SU-DHL-6 (cell line): ENCODE measurements around the gene PTGIR.

Source experiments
- H2AFZ ChIP-seq: fragments of 200-600 bp; sonication (generic); 2 replicates; pipeline ENCODE4 v1.6.1; 2014; ENCODE audit warnings: low read depth, mild to moderate bottlenecking, moderate library complexity, mixed read lengths, antibody characterized with exemption, low read length; ENCODE audit not compliant: severe bottlenecking
- H3F3A ChIP-seq: fragments of 200-600 bp; shearing (Covaris generic); 2 replicates; pipeline ENCODE4 v1.6.0; 2016; ENCODE audit warnings: antibody characterized with exemption, mild to moderate bottlenecking; ENCODE audit not compliant: insufficient read depth
- H3K27ac ChIP-seq: fragments of 200-600 bp; sonication (generic); 2 replicates; pipeline ENCODE4 v1.5.1; 2016; ENCODE audit warnings: low read depth, mild to moderate bottlenecking, low read length, moderate library complexity, mixed read lengths
- H3K27me3 ChIP-seq: fragments of 200-600 bp; sonication (generic), shearing (Covaris generic); 2 replicates; pipeline ENCODE4 v1.6.0; 2014; ENCODE audit warnings: mild to moderate bottlenecking, low read length
- H3K36me3 ChIP-seq: fragments of 200-600 bp; sonication (generic); 2 replicates; pipeline ENCODE4 v1.6.1; 2014; ENCODE audit warnings: mild to moderate bottlenecking, low read length, mixed read lengths
- H3K4me2 ChIP-seq: fragments of 300-600, 200-600 bp; shearing (Covaris generic), sonication (generic); 2 replicates; pipeline ENCODE4 v1.6.0; 2014; ENCODE audit warnings: low read length, low read depth, mild to moderate bottlenecking; ENCODE audit not compliant: poor library complexity, severe bottlenecking
- H3K4me3 ChIP-seq: fragments of 200-600 bp; sonication (generic); 2 replicates; pipeline ENCODE4 v1.5.1; 2014; ENCODE audit warnings: antibody characterized with exemption, low read length, mild to moderate bottlenecking, mixed read lengths; ENCODE audit not compliant: insufficient read depth, poor library complexity, severe bottlenecking
- H3K79me2 ChIP-seq: fragments of 200-600 bp; sonication (generic); 2 replicates; pipeline ENCODE4 v1.6.1; 2014; ENCODE audit warnings: mild to moderate bottlenecking, low read length, moderate library complexity; ENCODE audit not compliant: insufficient read depth
- H3K9ac ChIP-seq: fragments of 200-600 bp; sonication (generic); 2 replicates; pipeline ENCODE4 v1.7.0; 2014; ENCODE audit warnings: mild to moderate bottlenecking, low read length
- H3K9me2 ChIP-seq: fragments of 200-600 bp; sonication (generic); replicated peaks from 2 replicates; pipeline ENCODE4 v1.6.1; 2014; ENCODE audit warnings: low read length; ENCODE audit not compliant: insufficient read depth
- H3K9me3 ChIP-seq: fragments of 200-600 bp; sonication (generic); 2 replicates; pipeline ENCODE4 v1.6.1; 2014; ENCODE audit warnings: low read length, mixed read lengths; ENCODE audit not compliant: insufficient read depth
- H4K20me1 ChIP-seq: fragments of 200-600 bp; sonication (generic); 2 replicates; pipeline ENCODE4 v1.6.1; 2014; ENCODE audit warnings: low read depth, mild to moderate bottlenecking, antibody characterized with exemption, low read length, moderate library complexity, mixed read lengths
- CTCF ChIP-seq: fragments of 200-600 bp; sonication (generic); IDR thresholded peaks from one replicate; pipeline ENCODE4 v1.5.1; 2017; ENCODE audit warnings: antibody characterized with exemption, mild to moderate bottlenecking, low read length, moderate library complexity; ENCODE audit not compliant: insufficient read depth, poor library complexity, severe bottlenecking
- EZH2phosphoT487 ChIP-seq: fragments of 200-600 bp; sonication (generic), shearing (Covaris generic); conservative IDR thresholded peaks from 2 replicates; pipeline ENCODE4 v1.6.1; 2018; ENCODE audit warnings: mild to moderate bottlenecking, antibody characterized with exemption, low read length, moderate library complexity, mixed read lengths

PTGIR gene

GRCh38 chr19:46618670-46619231 lies 6.1 kb downstream of the PTGIR start:
- Histone ChIP-seq H3K4me3 (no peak overlapping the region), H3K9me2 (no peaks in the 10 kb centered on the region), H3K27me3 (no peaks in the 10 kb centered on the region), H3K36me3 (no peaks in the 10 kb centered on the region), H4K20me1 (no peaks in the 10 kb centered on the region), H3K9ac (no peak overlapping the region), H3K79me2 (no peaks in the 10 kb centered on the region), H3F3A (no peaks in the 10 kb centered on the region), H2AFZ (no peak overlapping the region), H3K27ac (no peak overlapping the region), H3K4me2 (no peak overlapping the region), H3K9me3 (no peaks in the 10 kb centered on the region)
- no peak for TF ChIP-seq CTCF
- no peak for TF ChIP-seq EZH2phosphoT487

GRCh38 chr19:46617601-46618000 lies 7.3 kb downstream of the PTGIR start:
- TF ChIP-seq EZH2phosphoT487 (no peak), CTCF (no peak)
- Histone ChIP-seq H3K36me3 (no peaks in the 10 kb centered on the region), H4K20me1 (no peaks in the 10 kb centered on the region), H3K27ac (no peak overlapping the region), H3K9me2 (no peaks in the 10 kb centered on the region), H3F3A (no peaks in the 10 kb centered on the region), H3K9me3 (no peaks in the 10 kb centered on the region), H3K4me3 (no peak overlapping the region), H3K4me2 (no peak overlapping the region), H3K79me2 (no peaks in the 10 kb centered on the region), H3K9ac (no peak overlapping the region), H2AFZ (no peak overlapping the region), H3K27me3 (no peaks in the 10 kb centered on the region)

GRCh38 chr19:46616631-46617322 lies 8.1 kb downstream of the PTGIR start:
- Histone ChIP-seq H3F3A (peaks cover 4% of the 10 kb centered on the region; the same call in 1 of the 2 replicates), H3K9me2 (no peaks in the 10 kb centered on the region), H3K27ac (no peak overlapping the region), H4K20me1 (no peaks in the 10 kb centered on the region), H3K27me3 (no peaks in the 10 kb centered on the region), H3K9ac (no peak overlapping the region), H3K9me3 (no peaks in the 10 kb centered on the region), H2AFZ (no peak overlapping the region), H3K4me3 (no peak overlapping the region), H3K36me3 (no peaks in the 10 kb centered on the region), H3K4me2 (no peak overlapping the region), H3K79me2 (no peaks in the 10 kb centered on the region)
- TF ChIP-seq CTCF (no peak), EZH2phosphoT487 (no peak)
